HEK293 (cell line): Measurements from ENCODE around the gene NDUFC2.

ENCODE experiments used
- CTCF ChIA-PET: fragments of 350-600 bp; formaldehyde crosslinking; extraction: SDS; loops from one replicate; lab custom pipeline; 2021; ENCODE audit warnings: antibody characterized with exemption; lab: Yijun Ruan, JAX
- POLR2A ChIA-PET: fragments of 300-600 bp; formaldehyde crosslinking; extraction: SDS; loops from one replicate; lab custom pipeline; 2020; ENCODE audit warnings: antibody characterized with exemption, inconsistent platforms; lab: Yijun Ruan, JAX
- H3K27ac ChIP-seq: fragments of 200-500 bp; sonication (Bioruptor generic); 2 replicates; pipeline ENCODE4 v1.5.1; 2014; ENCODE audit warnings: low read depth, low read length, control low read depth, inconsistent platforms; ENCODE audit errors: extremely low read depth
- H3K36me3 ChIP-seq, 2 experiments: fragments of 200-500 bp in 1 of 2; sonication (Bioruptor generic) in 1 of 2; 1 replicate in 1 of 2; 2 replicates in 1 of 2; pipeline ENCODE4 v1.5.1; 2014 to 2017; ENCODE audit warnings: inconsistent platforms in 2 of 2, low read length in 2 of 2; ENCODE audit not compliant: control insufficient read depth in 2 of 2, insufficient read depth in 1 of 2
- H3K4me1 ChIP-seq: fragments of 200-500 bp; sonication (Bioruptor generic); 2 replicates; pipeline ENCODE4 v1.5.1; 2014; ENCODE audit warnings: mild to moderate bottlenecking, low read length, inconsistent platforms; ENCODE audit not compliant: control insufficient read depth, insufficient read depth
- H3K4me3 ChIP-seq: 2 replicates; pipeline ENCODE4 v1.5.1; 2011; ENCODE audit warnings: low read depth, mild to moderate bottlenecking, control low read depth, low read length, moderate library complexity
- H3K9me3 ChIP-seq: fragments of 200-500 bp; sonication (Bioruptor generic); 2 replicates; pipeline ENCODE4 v1.5.1; 2014; ENCODE audit warnings: low read depth, low read length, inconsistent platforms; ENCODE audit not compliant: control insufficient read depth, insufficient read depth
- BCL11A ChIP-seq: fragments of 450-650 bp; formaldehyde crosslinking; IDR thresholded peaks from 2 replicates; pipeline ENCODE4 v1.5.1; 2016; ENCODE audit warnings: low read depth, missing biosample characterization, missing genetic modification characterization
- HOXD13 ChIP-seq: sonication (generic); formaldehyde crosslinking; IDR thresholded peaks from 2 replicates; pipeline ENCODE4 v1.8.0; 2022; ENCODE audit warnings: missing genetic modification reagents, borderline replicate concordance
- IKZF3 ChIP-seq: fragments of 450-650 bp; IDR thresholded peaks from 2 replicates; pipeline ENCODE4 v1.5.0; 2018; ENCODE audit warnings: missing biosample characterization, mild to moderate bottlenecking, missing genetic modification characterization, moderate library complexity
- KLF7 ChIP-seq: fragments of 450-650 bp; formaldehyde crosslinking; IDR thresholded peaks from 2 replicates; pipeline ENCODE4 v1.5.1; 2016; ENCODE audit warnings: missing biosample characterization, missing genetic modification characterization, borderline replicate concordance
- ZBTB20 ChIP-seq: fragments of 450-650 bp; formaldehyde crosslinking; IDR thresholded peaks from 2 replicates; pipeline ENCODE4 v1.5.1; 2016; ENCODE audit warnings: missing biosample characterization, missing genetic modification characterization
- ZNF121 ChIP-seq: fragments of 450-650 bp; formaldehyde crosslinking; IDR thresholded peaks from 2 replicates; pipeline ENCODE4 v1.5.1; 2016; ENCODE audit warnings: missing biosample characterization, missing genetic modification characterization
- ZNF19 ChIP-seq: fragments of 450-650 bp; formaldehyde crosslinking; IDR thresholded peaks from 2 replicates; pipeline ENCODE4; 2016; ENCODE audit warnings: missing biosample characterization, missing genetic modification characterization, low read depth
- ZNF202 ChIP-seq: fragments of 450-650 bp; formaldehyde crosslinking; IDR thresholded peaks from 2 replicates; pipeline ENCODE4 v1.5.1; 2016; ENCODE audit warnings: missing biosample characterization, missing genetic modification characterization, borderline replicate concordance
- ZNF239 ChIP-seq: fragments of 450-650 bp; formaldehyde crosslinking; IDR thresholded peaks from 2 replicates; pipeline ENCODE4 v1.5.1; 2016; ENCODE audit warnings: missing biosample characterization, missing genetic modification characterization
- ZNF248 ChIP-seq: fragments of 450-650 bp; formaldehyde crosslinking; IDR thresholded peaks from 2 replicates; pipeline ENCODE4 v1.5.1; 2017; ENCODE audit warnings: missing biosample characterization, missing genetic modification characterization
- ZNF302 ChIP-seq: fragments of 450-650 bp; formaldehyde crosslinking; IDR thresholded peaks from 2 replicates; pipeline ENCODE4 v1.5.1; 2016; ENCODE audit warnings: missing biosample characterization, missing genetic modification characterization, low read depth
- ZNF514 ChIP-seq: fragments of 450-650 bp; formaldehyde crosslinking; IDR thresholded peaks from 2 replicates; pipeline ENCODE4 v1.5.1; 2016; ENCODE audit warnings: missing biosample characterization, missing genetic modification characterization
- ZNF530 ChIP-seq: fragments of 450-650 bp; formaldehyde crosslinking; IDR thresholded peaks from 2 replicates; pipeline ENCODE4 v1.5.1; 2016; ENCODE audit warnings: low read depth, missing biosample characterization, missing genetic modification characterization
- ZNF600 ChIP-seq: fragments of 450-650 bp; formaldehyde crosslinking; IDR thresholded peaks from 2 replicates; pipeline ENCODE4 v1.5.1; 2016; ENCODE audit warnings: missing biosample characterization, missing genetic modification characterization
- ZNF664 ChIP-seq: fragments of 450-650 bp; formaldehyde crosslinking; IDR thresholded peaks from 2 replicates; pipeline ENCODE4 v1.5.1; 2016; ENCODE audit warnings: missing biosample characterization, missing genetic modification characterization
- ZNF670 ChIP-seq: fragments of 450-650 bp; formaldehyde crosslinking; IDR thresholded peaks from 2 replicates; pipeline ENCODE4 v1.5.1; 2016; ENCODE audit warnings: missing biosample characterization, missing genetic modification characterization, low read depth
- ZNF76 ChIP-seq: fragments of 450-650 bp; formaldehyde crosslinking; IDR thresholded peaks from 2 replicates; pipeline ENCODE4; 2016; ENCODE audit warnings: low read depth, missing biosample characterization, missing genetic modification characterization, borderline replicate concordance
- ZNF843 ChIP-seq: fragments of 450-650 bp; formaldehyde crosslinking; IDR thresholded peaks from 2 replicates; pipeline ENCODE4 v1.5.1; 2016; ENCODE audit warnings: missing biosample characterization, missing genetic modification characterization
- ZSCAN16 ChIP-seq: fragments of 450-650 bp; formaldehyde crosslinking; IDR thresholded peaks from 2 replicates; pipeline ENCODE4 v1.5.1; 2016; ENCODE audit warnings: missing biosample characterization, missing genetic modification characterization
- ZSCAN23 ChIP-seq: fragments of 450-650 bp; formaldehyde crosslinking; IDR thresholded peaks from 2 replicates; pipeline ENCODE4 v1.5.1; 2016; ENCODE audit warnings: missing biosample characterization, missing genetic modification characterization
- TF ChIP-seq, protein P1 (sequence below): fragments of 450-650 bp; IDR thresholded peaks from 2 replicates; pipeline ENCODE4 v1.5.1; 2018; ENCODE audit warnings: missing biosample characterization, mild to moderate bottlenecking, missing genetic modification characterization
- TF ChIP-seq, protein P2 (sequence below): fragments of 450-650 bp; formaldehyde crosslinking; IDR thresholded peaks from 2 replicates; pipeline ENCODE4 v1.5.1; 2016; ENCODE audit warnings: missing biosample characterization, missing genetic modification characterization
- TF ChIP-seq, protein P3 (sequence below): fragments of 450-650 bp; formaldehyde crosslinking; IDR thresholded peaks from 2 replicates; pipeline ENCODE4 v1.5.1; 2017; ENCODE audit warnings: missing biosample characterization, missing genetic modification characterization
- TF ChIP-seq, protein P4 (sequence below): fragments of 450-650 bp; formaldehyde crosslinking; IDR thresholded peaks from 2 replicates; pipeline ENCODE4 v1.5.1; 2016; ENCODE audit warnings: missing biosample characterization, missing genetic modification characterization

Gene NDUFC2

DNA sequence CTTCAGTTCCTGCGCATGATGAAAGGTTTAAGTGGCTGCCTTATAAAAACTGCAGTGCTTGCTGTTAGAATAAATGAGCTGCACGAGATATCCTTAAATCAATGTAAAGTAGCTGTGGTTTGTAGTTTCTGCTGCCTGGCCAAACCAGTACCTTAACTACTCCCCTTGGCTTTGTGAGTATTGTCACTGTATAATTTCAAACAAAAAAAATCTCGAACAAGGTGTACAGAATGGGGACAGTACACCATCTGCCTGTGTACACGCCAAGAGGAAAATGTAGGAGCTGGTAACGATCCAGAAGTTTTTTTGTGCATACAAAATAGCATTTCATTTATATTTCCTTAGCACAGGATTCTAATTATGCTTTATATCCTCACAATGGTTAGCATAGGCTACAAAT, 20.6 kb upstream of the NDUFC2 start:
- H3K9me3 ChIP-seq: no peaks in the 10 kb centered on the region
- no peaks in the 10 kb centered on the region for H3K4me1 ChIP-seq
- peaks cover 13 to 64% of the 10 kb centered on the region in 2 experiments for H3K36me3 ChIP-seq
- ChIA-PET CTCF (no interaction called here), POLR2A (no interaction called here)
- H3K4me3 ChIP-seq: no peak overlapping the region
- TF ChIP-seq HOXD13 (CRISPR knock-in tag) (no peak), ZNF600 (tag by site-specific recombination) (no peak), ZNF19 (tag by site-specific recombination) (no peak)
- TF ChIP-seq, protein P1, sequence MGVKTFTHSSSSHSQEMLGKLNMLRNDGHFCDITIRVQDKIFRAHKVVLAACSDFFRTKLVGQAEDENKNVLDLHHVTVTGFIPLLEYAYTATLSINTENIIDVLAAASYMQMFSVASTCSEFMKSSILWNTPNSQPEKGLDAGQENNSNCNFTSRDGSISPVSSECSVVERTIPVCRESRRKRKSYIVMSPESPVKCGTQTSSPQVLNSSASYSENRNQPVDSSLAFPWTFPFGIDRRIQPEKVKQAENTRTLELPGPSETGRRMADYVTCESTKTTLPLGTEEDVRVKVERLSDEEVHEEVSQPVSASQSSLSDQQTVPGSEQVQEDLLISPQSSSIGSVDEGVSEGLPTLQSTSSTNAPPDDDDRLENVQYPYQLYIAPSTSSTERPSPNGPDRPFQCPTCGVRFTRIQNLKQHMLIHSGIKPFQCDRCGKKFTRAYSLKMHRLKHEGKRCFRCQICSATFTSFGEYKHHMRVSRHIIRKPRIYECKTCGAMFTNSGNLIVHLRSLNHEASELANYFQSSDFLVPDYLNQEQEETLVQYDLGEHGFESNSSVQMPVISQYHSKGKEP: no peak
- TF ChIP-seq, protein P2, sequence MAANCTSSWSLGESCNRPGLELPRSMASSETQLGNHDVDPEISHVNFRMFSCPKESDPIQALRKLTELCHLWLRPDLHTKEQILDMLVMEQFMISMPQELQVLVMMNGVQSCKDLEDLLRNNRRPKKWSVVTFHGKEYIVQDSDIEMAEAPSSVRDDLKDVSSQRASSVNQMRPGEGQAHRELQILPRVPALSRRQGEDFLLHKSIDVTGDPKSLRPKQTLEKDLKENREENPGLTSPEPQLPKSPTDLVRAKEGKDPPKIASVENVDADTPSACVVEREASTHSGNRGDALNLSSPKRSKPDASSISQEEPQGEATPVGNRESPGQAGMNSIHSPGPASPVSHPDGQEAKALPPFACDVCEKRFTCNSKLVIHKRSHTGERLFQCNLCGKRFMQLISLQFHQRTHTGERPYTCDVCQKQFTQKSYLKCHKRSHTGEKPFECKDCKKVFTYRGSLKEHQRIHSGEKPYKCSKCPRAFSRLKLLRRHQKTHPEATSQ (tag by site-specific recombination): no peak
- TF ChIP-seq, protein P3, sequence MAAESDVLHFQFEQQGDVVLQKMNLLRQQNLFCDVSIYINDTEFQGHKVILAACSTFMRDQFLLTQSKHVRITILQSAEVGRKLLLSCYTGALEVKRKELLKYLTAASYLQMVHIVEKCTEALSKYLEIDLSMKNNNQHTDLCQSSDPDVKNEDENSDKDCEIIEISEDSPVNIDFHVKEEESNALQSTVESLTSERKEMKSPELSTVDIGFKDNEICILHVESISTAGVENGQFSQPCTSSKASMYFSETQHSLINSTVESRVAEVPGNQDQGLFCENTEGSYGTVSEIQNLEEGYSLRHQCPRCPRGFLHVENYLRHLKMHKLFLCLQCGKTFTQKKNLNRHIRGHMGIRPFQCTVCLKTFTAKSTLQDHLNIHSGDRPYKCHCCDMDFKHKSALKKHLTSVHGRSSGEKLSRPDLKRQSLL (tag by site-specific recombination): no peak
- H3K27ac ChIP-seq: no peak overlapping the region

DNA sequence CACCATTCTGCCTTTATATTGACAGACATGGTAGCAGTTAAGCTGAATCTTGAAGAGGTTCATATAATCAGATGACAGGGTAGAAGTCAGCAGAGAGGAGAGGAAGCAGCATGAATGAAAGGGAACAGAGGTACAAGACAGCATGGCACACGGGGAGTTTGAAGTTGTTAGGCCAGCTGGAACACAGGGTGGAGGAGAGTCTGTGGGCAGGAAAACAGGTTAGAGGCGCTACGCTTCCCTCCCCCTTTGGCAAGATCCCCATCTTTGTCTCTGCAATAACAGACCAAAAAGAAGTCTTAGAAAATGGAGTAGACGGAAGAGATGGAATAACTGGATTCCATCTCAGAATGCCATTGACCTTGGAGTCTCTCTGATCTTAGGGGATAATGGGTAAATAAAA, 20.0 kb upstream of the NDUFC2 start:
- Histone ChIP-seq H3K9me3 (no peaks in the 10 kb centered on the region), H3K27ac (no peak overlapping the region), H3K4me3 (no peak overlapping the region), H3K36me3 (peaks cover 13 to 65% of the 10 kb centered on the region in 2 experiments), H3K4me1 (no peaks in the 10 kb centered on the region)
- TF ChIP-seq ZNF121 (tag by site-specific recombination): no peak
- TF ChIP-seq ZNF248: no peak
- TF ChIP-seq, protein P4, sequence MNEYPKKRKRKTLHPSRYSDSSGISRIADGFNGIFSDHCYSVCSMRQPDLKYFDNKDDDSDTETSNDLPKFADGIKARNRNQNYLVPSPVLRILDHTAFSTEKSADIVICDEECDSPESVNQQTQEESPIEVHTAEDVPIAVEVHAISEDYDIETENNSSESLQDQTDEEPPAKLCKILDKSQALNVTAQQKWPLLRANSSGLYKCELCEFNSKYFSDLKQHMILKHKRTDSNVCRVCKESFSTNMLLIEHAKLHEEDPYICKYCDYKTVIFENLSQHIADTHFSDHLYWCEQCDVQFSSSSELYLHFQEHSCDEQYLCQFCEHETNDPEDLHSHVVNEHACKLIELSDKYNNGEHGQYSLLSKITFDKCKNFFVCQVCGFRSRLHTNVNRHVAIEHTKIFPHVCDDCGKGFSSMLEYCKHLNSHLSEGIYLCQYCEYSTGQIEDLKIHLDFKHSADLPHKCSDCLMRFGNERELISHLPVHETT (tag by site-specific recombination): no peak
- no peak for TF ChIP-seq ZSCAN16
- no peak for TF ChIP-seq BCL11A
- TF ChIP-seq KLF7: no peak
- TF ChIP-seq ZNF302 (tag by site-specific recombination): no peak
- TF ChIP-seq ZNF239: no peak
- TF ChIP-seq ZNF664 (tag by site-specific recombination): no peak
- TF ChIP-seq ZBTB20 (tag by site-specific recombination): no peak
- TF ChIP-seq ZNF76 (tag by site-specific recombination): no peak
- no peak for TF ChIP-seq IKZF3
- TF ChIP-seq ZSCAN23 (tag by site-specific recombination): no peak
- no peak for TF ChIP-seq ZNF670 (tag by site-specific recombination)
- TF ChIP-seq ZNF843 (tag by site-specific recombination): no peak
- no peak for TF ChIP-seq ZNF514 (tag by site-specific recombination)
- no peak for TF ChIP-seq ZNF202
- no peak for TF ChIP-seq ZNF530
- TF ChIP-seq, all 188 proteins: peak for 0
- ChIA-PET POLR2A (no interaction called here), CTCF (no interaction called here)
